Caco-2 (cell line): Measurements from ENCODE around the gene RTP4. TPM values are rescaled to one million over a fixed set of nuclear protein-coding genes. Genes with fewer than 3 reads are reported as not detected.
"Not testable (repeated sequence)": the region's sequence is repeated elsewhere in the genome, so short reads cannot be mapped to it uniquely, and the experiment has no call there.

Source experiments
- BruUV-seq: library from RNA; stranded (reverse); fragments of 400-500 nt; replicated peaks from 2 replicates; lab custom pipeline; 2021; lab: Mats Ljungman, UMichigan
- CTCF ChIA-PET: fragments of 300-600 bp; sonication (Branson Sonifier 250); formaldehyde crosslinking; loops from one replicate; lab custom pipeline; 2022; ENCODE audit warnings: antibody characterized with exemption; lab: Charles Lee
- POLR2A ChIA-PET: fragments of 300-600 bp; sonication (Branson Sonifier 250); formaldehyde crosslinking; loops from one replicate; lab custom pipeline; 2022; ENCODE audit warnings: antibody characterized with exemption; lab: Charles Lee
- DNase-seq, 2 experiments: peaks; one replicate each; pipeline versions ENCODE4 v3.0.0 to v3.0.0-alpha.2; 2020 to 2022
- H3K27me3 ChIP-seq: replicated peaks from 2 replicates; pipeline ENCODE4 v1.6.0; 2011; ENCODE audit warnings: low read length; ENCODE audit not compliant: control insufficient read depth, insufficient read depth
- H3K36me3 ChIP-seq: 2 replicates; pipeline ENCODE4 v1.5.1; 2011; ENCODE audit warnings: low read length; ENCODE audit not compliant: control insufficient read depth, insufficient read depth
- H3K4me1 ChIP-seq: fragments of 250-450 bp; sonication (Bioruptor Pico); 2 replicates; pipeline ENCODE4 v1.5.1; 2020; ENCODE audit warnings: mild to moderate bottlenecking
- H3K4me3 ChIP-seq: 2 replicates; pipeline ENCODE4 v1.5.1; 2011; ENCODE audit warnings: low read depth, mild to moderate bottlenecking, control low read depth, low read length
- H3K9me3 ChIP-seq: fragments of 250-450 bp; sonication (Bioruptor Pico); 2 replicates; pipeline ENCODE4 v1.5.1; 2020; ENCODE audit warnings: mild to moderate bottlenecking, moderate library complexity
- H3K27ac Mint-ChIP-seq: one replicate; pipeline ENCODE4 v1.8.0; 2022; ENCODE audit warnings: mixed read lengths; ENCODE audit not compliant: unreplicated experiment
- H3K27me3 Mint-ChIP-seq: one replicate; pipeline ENCODE4 v1.8.0; 2022; ENCODE audit warnings: mixed read lengths; ENCODE audit not compliant: insufficient read depth, unreplicated experiment
- H3K36me3 Mint-ChIP-seq: one replicate; pipeline ENCODE4 v1.8.0; 2022; ENCODE audit warnings: mild to moderate bottlenecking, mixed read lengths; ENCODE audit not compliant: insufficient read depth, unreplicated experiment
- H3K4me1 Mint-ChIP-seq: one replicate; pipeline ENCODE4 v1.8.0; 2022; ENCODE audit warnings: low read depth, mixed read lengths; ENCODE audit not compliant: unreplicated experiment
- H3K4me3 Mint-ChIP-seq: one replicate; pipeline ENCODE4 v1.8.0; 2022; ENCODE audit warnings: mild to moderate bottlenecking, moderate library complexity, mixed read lengths; ENCODE audit not compliant: unreplicated experiment
- H3K9me3 Mint-ChIP-seq: one replicate; pipeline ENCODE4 v1.8.0; 2022; ENCODE audit warnings: mixed read lengths; ENCODE audit not compliant: unreplicated experiment
- intact Hi-C: fragments of 100-400 bp; cut with micrococcal nuclease; formaldehyde crosslinking; loops from one replicate; pipeline ENCODE4 v1.10.0; 2022; ENCODE audit not compliant: unreplicated experiment
- total RNA-seq: library from RNA; stranded (reverse); gene quantifications from 2 replicates; pipeline ENCODE4 v1.2.3, GENCODE V29; 2022
- TF ChIP-seq, protein P1 (sequence below), 2 experiments: fragments of 200-600 bp in 1 of 2; IDR thresholded peaks; 1 replicate in 1 of 2; 2 replicates in 1 of 2; pipeline versions ENCODE4 v1.5.1 to v1.8.0; 2011 to 2022; ENCODE audit warnings: antibody characterized with exemption in 1 of 2, control low read depth in 1 of 2, inconsistent platforms in 1 of 2, low read depth in 1 of 2, low read length in 1 of 2, mild to moderate bottlenecking in 1 of 2, moderate library complexity in 1 of 2; ENCODE audit not compliant: insufficient read depth in 1 of 2, severe bottlenecking in 1 of 2, unreplicated experiment in 1 of 2

Gene RTP4
- total RNA-seq, 1 experiment from 2014 or later, result not detected

DNA sequence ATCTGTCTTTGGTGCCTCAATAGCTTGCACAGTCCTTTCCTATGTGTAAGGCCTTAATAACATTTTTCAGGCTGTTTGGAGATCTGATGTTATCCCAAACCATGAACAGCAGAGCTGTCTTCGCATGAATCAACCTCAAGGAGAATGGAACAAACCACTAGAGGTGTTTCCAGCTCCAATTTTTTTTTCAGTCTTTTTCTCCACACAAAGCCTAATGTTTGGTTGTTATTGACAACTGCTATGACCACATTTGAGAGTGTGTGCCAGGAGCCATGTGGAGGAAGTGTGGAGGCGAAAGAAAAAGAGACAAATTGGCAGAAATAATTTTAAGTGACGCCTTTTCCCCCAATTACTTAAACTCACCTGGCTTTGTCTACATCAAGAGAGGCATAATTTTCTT lies 38.7 kb downstream of the RTP4 start:
- H3K36me3 ChIP-seq, result no peaks in the 10 kb centered on the region
- H3K4me3 ChIP-seq, result no peak overlapping the region
- Mint-ChIP-seq H3K27me3 (no peaks in the 10 kb centered on the region), H3K4me1 (peaks cover 13% of the 10 kb centered on the region), H3K4me3 (no peak overlapping the region), H3K36me3 (no peaks in the 10 kb centered on the region), H3K27ac (no peak overlapping the region), H3K9me3 (peaks cover 9% of the 10 kb centered on the region)
- TF ChIP-seq, protein P1, sequence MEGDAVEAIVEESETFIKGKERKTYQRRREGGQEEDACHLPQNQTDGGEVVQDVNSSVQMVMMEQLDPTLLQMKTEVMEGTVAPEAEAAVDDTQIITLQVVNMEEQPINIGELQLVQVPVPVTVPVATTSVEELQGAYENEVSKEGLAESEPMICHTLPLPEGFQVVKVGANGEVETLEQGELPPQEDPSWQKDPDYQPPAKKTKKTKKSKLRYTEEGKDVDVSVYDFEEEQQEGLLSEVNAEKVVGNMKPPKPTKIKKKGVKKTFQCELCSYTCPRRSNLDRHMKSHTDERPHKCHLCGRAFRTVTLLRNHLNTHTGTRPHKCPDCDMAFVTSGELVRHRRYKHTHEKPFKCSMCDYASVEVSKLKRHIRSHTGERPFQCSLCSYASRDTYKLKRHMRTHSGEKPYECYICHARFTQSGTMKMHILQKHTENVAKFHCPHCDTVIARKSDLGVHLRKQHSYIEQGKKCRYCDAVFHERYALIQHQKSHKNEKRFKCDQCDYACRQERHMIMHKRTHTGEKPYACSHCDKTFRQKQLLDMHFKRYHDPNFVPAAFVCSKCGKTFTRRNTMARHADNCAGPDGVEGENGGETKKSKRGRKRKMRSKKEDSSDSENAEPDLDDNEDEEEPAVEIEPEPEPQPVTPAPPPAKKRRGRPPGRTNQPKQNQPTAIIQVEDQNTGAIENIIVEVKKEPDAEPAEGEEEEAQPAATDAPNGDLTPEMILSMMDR (IDR thresholded peaks at IDR 0.05; ENCODE audit: insufficient read depth in 1 of 2, low read depth in 1 of 2, low read length in 1 of 2, severe bottlenecking in 1 of 2, unreplicated experiment in 1 of 2), result no peak
- BruUV-seq, result no TSS peak
- ChIA-PET CTCF (interaction anchor here (0.6 kb wide), 1 partner anchor 392 kb away, joined by 3 read pairs; no protein-coding TSS in a partner anchor), POLR2A (no interaction called here)
- H3K9me3 ChIP-seq, result no peaks in the 10 kb centered on the region
- no peak for DNase-seq
- H3K4me1 ChIP-seq, result no peaks in the 10 kb centered on the region
- intact Hi-C loops, result no loop called here
- no peaks in the 10 kb centered on the region for H3K27me3 ChIP-seq

DNA sequence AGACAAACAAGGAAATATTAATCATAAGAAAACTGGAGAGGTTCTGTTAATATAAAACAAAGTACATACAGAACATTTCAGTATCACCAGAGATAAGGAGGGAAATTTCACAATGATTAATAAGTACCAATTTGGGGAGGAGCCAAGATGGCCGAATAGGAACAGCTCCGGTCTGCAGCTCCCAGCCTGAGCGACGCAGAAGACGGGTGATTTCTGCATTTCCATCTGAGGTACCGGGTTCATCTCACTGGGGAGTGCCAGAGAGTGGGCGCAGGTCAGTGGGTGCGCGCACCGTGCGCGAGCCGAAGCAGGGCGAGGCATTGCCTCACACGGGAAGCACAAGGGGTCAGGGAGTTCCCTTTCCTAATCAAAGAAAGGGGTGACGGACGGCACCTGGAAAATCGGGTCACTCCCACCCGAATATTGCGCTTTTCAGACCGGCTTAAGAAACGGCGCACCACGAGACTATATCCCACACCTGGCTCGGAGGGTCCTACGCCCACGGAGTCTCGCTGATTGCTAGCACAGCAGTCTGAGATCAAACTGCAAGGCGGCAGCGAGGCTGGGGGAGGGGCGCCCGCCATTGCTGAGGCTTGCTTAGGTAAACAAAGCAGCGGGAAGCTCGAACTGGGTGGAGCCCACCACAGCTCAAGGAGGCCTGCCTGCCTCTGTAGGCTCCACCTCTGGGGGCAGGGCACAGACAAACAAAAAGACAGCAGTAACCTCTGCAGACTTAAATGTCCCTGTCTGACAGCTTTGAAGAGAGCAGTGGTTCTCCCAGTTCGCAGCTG lies 44.0 kb downstream of the RTP4 start:
- H3K9me3 ChIP-seq, BruUV-seq, H3K27me3 ChIP-seq, intact Hi-C loops, H3K4me1 Mint-ChIP-seq, H3K4me1 ChIP-seq, H3K36me3 Mint-ChIP-seq, H3K9me3 Mint-ChIP-seq, H3K27me3 Mint-ChIP-seq, H3K36me3 ChIP-seq, H3K27ac Mint-ChIP-seq, POLR2A ChIA-PET: not testable (repeated sequence)
- DNase-seq, result peak; percentile 44 to 48
- H3K4me3 ChIP-seq, result peak overlapping the region; percentile 37
- CTCF ChIA-PET, result interaction anchor here (0.6 kb wide), 1 partner anchor 267 kb away, joined by 4 read pairs; no protein-coding TSS in a partner anchor
- peak overlapping the region; percentile 74 for H3K4me3 Mint-ChIP-seq

Other genes with a start within 250 kb of the RTP4 start
- 1.8 and 2.5 TPM in 2 replicates for gene RPL39L, start 228.9 kb upstream of the RTP4 start, total RNA-seq
- not detected in 2 replicates for gene RTP1, start 170.9 kb upstream of the RTP4 start, total RNA-seq
- not detected in 2 replicates for gene MASP1, start 76.6 kb upstream of the RTP4 start, total RNA-seq